Measurements from ENCODE around the gene LMOD2.

DNA sequence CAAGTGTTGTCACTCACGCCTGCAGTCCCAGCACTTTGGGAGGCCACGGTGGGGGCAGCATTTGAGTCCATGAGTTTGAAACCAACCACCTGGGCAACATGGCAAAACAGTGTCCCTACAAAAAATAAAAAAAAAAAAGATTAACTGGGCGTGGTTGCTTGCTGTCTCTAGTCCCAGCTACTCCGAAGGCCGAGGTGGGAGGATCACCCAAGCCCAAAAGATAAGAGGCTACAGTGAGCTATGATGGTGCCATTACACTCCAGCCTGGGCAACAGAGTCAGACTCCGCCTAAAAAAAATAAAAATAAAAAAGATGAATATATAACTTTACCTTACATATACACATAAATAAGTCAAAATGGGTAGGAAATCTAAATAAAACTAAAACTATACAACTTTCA, 2.5 kb upstream of the LMOD2 start:
- TF ChIP-seq NANOG (IDR thresholded peaks at IDR 0.05; ENCODE audit: borderline replicate concordance) (no peak), JUNB (IDR thresholded peaks at IDR 0.05; ENCODE audit: unreplicated experiment) (no peak), POLR2AphosphoS5 (IDR thresholded peaks at IDR 0.05; ENCODE audit: low read depth) (no peak), EZH2 (IDR thresholded peaks at IDR 0.05; ENCODE audit: low read depth, unreplicated experiment) (no peak), EZH2phosphoT487 (IDR thresholded peaks at IDR 0.05; ENCODE audit: unreplicated experiment) (no peak), CREB1 (CRISPR knock-in tag; IDR thresholded peaks at IDR 0.05; ENCODE audit: low read depth) (no peak)
- TF ChIP-seq, protein P1, sequence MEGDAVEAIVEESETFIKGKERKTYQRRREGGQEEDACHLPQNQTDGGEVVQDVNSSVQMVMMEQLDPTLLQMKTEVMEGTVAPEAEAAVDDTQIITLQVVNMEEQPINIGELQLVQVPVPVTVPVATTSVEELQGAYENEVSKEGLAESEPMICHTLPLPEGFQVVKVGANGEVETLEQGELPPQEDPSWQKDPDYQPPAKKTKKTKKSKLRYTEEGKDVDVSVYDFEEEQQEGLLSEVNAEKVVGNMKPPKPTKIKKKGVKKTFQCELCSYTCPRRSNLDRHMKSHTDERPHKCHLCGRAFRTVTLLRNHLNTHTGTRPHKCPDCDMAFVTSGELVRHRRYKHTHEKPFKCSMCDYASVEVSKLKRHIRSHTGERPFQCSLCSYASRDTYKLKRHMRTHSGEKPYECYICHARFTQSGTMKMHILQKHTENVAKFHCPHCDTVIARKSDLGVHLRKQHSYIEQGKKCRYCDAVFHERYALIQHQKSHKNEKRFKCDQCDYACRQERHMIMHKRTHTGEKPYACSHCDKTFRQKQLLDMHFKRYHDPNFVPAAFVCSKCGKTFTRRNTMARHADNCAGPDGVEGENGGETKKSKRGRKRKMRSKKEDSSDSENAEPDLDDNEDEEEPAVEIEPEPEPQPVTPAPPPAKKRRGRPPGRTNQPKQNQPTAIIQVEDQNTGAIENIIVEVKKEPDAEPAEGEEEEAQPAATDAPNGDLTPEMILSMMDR (conservative IDR thresholded peaks at IDR 0.05; ENCODE audit: low read depth in 2 of 2) = no peak
- TF ChIP-seq, protein P2, sequence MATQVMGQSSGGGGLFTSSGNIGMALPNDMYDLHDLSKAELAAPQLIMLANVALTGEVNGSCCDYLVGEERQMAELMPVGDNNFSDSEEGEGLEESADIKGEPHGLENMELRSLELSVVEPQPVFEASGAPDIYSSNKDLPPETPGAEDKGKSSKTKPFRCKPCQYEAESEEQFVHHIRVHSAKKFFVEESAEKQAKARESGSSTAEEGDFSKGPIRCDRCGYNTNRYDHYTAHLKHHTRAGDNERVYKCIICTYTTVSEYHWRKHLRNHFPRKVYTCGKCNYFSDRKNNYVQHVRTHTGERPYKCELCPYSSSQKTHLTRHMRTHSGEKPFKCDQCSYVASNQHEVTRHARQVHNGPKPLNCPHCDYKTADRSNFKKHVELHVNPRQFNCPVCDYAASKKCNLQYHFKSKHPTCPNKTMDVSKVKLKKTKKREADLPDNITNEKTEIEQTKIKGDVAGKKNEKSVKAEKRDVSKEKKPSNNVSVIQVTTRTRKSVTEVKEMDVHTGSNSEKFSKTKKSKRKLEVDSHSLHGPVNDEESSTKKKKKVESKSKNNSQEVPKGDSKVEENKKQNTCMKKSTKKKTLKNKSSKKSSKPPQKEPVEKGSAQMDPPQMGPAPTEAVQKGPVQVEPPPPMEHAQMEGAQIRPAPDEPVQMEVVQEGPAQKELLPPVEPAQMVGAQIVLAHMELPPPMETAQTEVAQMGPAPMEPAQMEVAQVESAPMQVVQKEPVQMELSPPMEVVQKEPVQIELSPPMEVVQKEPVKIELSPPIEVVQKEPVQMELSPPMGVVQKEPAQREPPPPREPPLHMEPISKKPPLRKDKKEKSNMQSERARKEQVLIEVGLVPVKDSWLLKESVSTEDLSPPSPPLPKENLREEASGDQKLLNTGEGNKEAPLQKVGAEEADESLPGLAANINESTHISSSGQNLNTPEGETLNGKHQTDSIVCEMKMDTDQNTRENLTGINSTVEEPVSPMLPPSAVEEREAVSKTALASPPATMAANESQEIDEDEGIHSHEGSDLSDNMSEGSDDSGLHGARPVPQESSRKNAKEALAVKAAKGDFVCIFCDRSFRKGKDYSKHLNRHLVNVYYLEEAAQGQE (IDR thresholded peaks at IDR 0.05; ENCODE audit: unreplicated experiment) = no peak
